Neutrophil (primary cell): ENCODE data around the gene PIRT.
"Not testable (repeated sequence)": the region's sequence is repeated elsewhere in the genome, so short reads cannot be mapped to it uniquely, and the experiment has no call there.

ENCODE experiments used
- H3K27ac ChIP-seq: fragments of 200-600 bp; sonication (generic); 2 replicates; pipeline ENCODE4 v1.5.1; 2016; ENCODE audit warnings: mild to moderate bottlenecking, moderate library complexity
- H3K27me3 ChIP-seq: fragments of 200-600 bp; sonication (generic); 2 replicates; pipeline ENCODE4 v1.6.0; 2016; ENCODE audit warnings: mild to moderate bottlenecking
- H3K36me3 ChIP-seq: fragments of 200-600 bp; sonication (generic); 2 replicates; pipeline ENCODE4 v1.5.1; 2017
- H3K4me1 ChIP-seq, 2 experiments: fragments of 200-600 bp in 1 of 2; sonication (generic) in 1 of 2; 1 replicate in 1 of 2; 2 replicates in 1 of 2; pipeline versions ENCODE4 v1.5.1 to v1.6.1; 2013 to 2016; ENCODE audit warnings: low read depth in 1 of 2, low read length in 1 of 2, mild to moderate bottlenecking in 1 of 2, moderate library complexity in 1 of 2; ENCODE audit not compliant: control insufficient read depth in 1 of 2, insufficient read depth in 1 of 2
- H3K4me3 ChIP-seq, 2 experiments: fragments of 200-600 bp in 1 of 2; sonication (generic) in 1 of 2; 1 replicate in 1 of 2; 2 replicates in 1 of 2; pipeline ENCODE4 v1.5.1; 2013 to 2016; ENCODE audit warnings: low read depth in 1 of 2, low read length in 1 of 2, mild to moderate bottlenecking in 1 of 2, moderate library complexity in 1 of 2
- H3K9me3 ChIP-seq: fragments of 200-600 bp; sonication (generic); 2 replicates; pipeline ENCODE4 v1.5.1; 2016
- CTCF ChIP-seq: fragments of 200-600 bp; sonication (generic); IDR thresholded peaks from 2 replicates; pipeline ENCODE4 v1.5.1; 2016; ENCODE audit warnings: antibody characterized with exemption

PIRT gene

GRCh38 chr17:10871914-10872313 is 34.0 kb upstream of the PIRT start:
- no peak for TF ChIP-seq CTCF
- Histone ChIP-seq H3K27ac (no peak overlapping the region), H3K36me3 (no peaks in the 10 kb centered on the region), H3K4me3 (no peak overlapping the region), H3K27me3 (peaks cover 10% of the 10 kb centered on the region), H3K4me1 (no peaks in the 10 kb centered on the region), H3K9me3 (no peaks in the 10 kb centered on the region)

DNA sequence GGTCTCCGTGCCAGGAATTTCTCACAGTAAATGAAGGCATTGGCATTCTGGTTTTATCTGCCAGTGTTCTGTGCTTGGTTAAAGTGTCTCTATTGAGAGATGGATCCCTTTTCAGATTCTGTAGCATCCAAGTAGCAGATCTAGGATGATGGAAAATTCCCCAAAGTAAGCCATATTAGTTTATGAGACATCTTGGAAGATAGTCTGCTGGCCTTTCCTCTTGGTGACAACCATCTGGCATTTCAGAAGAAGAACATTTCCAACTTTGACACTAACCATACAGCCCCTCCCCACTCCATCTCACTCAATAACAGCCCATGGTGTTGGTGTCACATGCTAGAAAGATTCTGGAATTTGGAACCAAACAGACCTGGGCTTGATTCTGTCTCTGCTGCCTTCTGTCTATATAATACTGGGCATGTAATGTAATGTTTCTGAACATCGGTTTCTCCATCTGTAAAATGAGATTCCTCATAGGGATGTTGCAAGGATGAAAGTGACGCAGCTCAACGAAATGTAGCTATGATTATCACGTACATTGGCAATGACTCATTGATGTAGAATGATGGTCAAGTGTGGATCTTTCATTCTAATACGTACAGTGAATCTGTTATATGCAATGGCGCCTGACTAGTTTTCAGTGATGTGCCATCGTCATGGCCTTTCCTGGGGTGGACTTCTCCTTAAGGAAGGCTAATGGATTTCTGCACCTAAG is 32.6 kb upstream of the PIRT start:
- Histone ChIP-seq H3K4me3 (no peak overlapping the region), H3K36me3 (no peaks in the 10 kb centered on the region), H3K9me3 (no peaks in the 10 kb centered on the region), H3K27ac (no peak overlapping the region), H3K4me1 (no peaks in the 10 kb centered on the region), H3K27me3 (peaks cover 6% of the 10 kb centered on the region)
- no peak for TF ChIP-seq CTCF

DNA sequence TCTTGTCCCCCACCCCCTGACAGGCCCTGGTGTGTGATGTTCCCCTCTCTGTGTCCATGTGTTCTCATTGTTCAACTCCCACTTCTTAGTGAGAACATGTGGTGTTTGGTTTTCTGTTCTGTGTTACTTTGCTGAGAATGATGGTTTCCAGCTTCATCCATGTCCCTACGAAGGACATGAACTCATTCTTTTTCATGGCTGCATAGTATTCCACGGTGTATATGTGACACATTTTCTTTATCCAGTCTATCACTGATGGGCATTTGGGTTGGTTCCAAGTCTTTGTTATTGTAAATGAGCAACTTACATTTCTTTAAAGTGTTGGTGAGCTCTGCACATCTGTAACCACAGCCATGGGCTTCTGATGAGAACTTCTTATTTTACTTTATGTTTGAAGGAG is 30.9 kb upstream of the PIRT start:
- not testable (repeated sequence) for H3K36me3 ChIP-seq, H3K4me3 ChIP-seq, H3K27me3 ChIP-seq, H3K9me3 ChIP-seq, H3K4me1 ChIP-seq, H3K27ac ChIP-seq

DNA sequence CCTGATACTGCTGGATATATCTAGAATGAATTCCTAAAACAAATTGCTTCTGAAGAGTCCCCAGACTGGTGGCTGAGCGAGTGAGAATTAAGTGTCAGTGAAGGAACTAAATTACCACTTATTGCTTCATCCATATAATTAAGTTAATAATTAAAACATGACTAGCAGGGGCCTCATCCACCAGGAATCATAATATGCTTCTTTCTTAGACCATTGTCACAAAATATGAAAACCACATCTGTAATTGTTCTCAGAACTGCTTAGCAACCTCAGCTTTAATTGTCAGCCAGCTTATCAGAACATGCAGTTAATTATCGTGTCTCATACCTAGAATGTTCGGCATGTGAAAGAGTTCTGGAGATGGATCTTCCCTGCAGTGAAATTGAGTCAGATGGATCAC is 21.2 kb upstream of the PIRT start:
- Histone ChIP-seq H3K36me3 (no peaks in the 10 kb centered on the region), H3K27ac (no peak overlapping the region), H3K4me3 (no peak overlapping the region), H3K4me1 (no peaks in the 10 kb centered on the region), H3K9me3 (no peaks in the 10 kb centered on the region), H3K27me3 (no peaks in the 10 kb centered on the region)
- no peak for TF ChIP-seq CTCF

GRCh38 chr17:10857976-10858375 is 20.1 kb upstream of the PIRT start:
- no peak overlapping the region for H3K27ac ChIP-seq
- no peaks in the 10 kb centered on the region for H3K4me1 ChIP-seq
- H3K4me3 ChIP-seq: no peak overlapping the region
- H3K27me3 ChIP-seq: no peaks in the 10 kb centered on the region
- no peaks in the 10 kb centered on the region for H3K9me3 ChIP-seq
- no peaks in the 10 kb centered on the region for H3K36me3 ChIP-seq
- no peak for TF ChIP-seq CTCF

DNA sequence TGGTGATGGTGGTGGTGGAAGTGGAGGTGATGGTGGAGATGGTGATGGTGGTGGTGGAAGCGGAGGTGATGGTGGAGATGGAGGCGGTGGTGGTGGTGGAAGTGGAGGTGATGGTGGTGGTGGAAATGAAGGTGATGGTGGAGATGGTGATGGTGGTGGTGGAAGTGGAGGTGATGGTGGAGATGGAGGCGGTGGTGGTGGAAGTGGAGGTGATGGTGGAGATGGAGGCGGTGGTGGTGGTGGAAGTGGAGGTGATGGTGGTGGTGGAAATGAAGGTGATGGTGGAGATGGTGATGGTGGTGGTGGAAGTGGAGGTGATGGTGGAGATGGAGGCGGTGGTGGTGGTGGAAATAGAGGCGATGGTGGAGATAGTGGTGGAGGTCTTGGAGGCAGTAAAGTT is 8.7 kb upstream of the PIRT start:
- H3K27me3 ChIP-seq, H3K27ac ChIP-seq, H3K36me3 ChIP-seq, H3K4me3 ChIP-seq, H3K9me3 ChIP-seq, H3K4me1 ChIP-seq: not testable (repeated sequence)

DNA sequence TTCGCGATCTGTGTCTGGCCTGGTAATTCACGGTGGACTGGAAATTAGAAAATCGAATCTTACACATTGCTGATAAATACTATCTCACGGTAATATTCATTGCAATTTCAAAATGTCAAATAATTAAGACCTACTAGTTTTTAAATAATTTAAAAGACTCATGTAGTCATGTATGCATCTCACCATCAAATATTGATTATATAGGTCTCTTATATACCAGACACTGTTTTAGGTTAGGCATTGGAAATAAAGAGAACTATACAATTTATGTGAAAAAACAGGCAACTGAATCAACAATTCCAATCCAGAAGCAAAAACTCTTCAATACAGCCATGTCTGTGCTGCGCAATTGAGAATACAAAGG is 7.5 kb upstream of the PIRT start:
- no peaks in the 10 kb centered on the region for H3K9me3 ChIP-seq
- H3K27me3 ChIP-seq: peaks cover 5% of the 10 kb centered on the region
- no peak for TF ChIP-seq CTCF
- H3K27ac ChIP-seq: no peak overlapping the region
- H3K36me3 ChIP-seq: no peaks in the 10 kb centered on the region
- H3K4me1 ChIP-seq: peaks cover 4 to 9% of the 10 kb centered on the region in 2 experiments
- H3K4me3 ChIP-seq: no peak overlapping the region
